Measurements from ENCODE around the gene CBLC.

CBLC gene

DNA sequence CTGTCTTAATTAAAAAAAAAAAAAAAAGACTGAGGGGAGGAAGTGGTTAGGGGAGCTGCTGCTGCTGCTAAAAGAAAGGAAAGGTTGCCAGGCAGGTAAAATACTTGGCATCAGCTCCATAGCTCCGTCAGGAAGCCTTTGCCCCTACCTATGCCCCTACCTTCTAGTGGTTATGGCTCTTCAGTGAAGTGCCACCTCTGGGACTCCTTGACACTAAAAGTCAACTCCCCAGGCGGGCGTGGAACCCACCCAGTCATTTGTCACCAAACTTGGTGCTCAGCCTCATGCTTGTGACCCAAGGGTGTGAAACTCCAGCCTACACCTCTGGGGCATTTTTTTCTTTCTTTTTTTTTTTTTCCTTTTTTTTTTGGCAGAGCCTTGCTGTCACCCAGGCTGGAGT lies 63.5 kb downstream of the CBLC start:
- no peak for DNase-seq (ENCODE audit: low read depth)
- TF ChIP-seq, protein P1, sequence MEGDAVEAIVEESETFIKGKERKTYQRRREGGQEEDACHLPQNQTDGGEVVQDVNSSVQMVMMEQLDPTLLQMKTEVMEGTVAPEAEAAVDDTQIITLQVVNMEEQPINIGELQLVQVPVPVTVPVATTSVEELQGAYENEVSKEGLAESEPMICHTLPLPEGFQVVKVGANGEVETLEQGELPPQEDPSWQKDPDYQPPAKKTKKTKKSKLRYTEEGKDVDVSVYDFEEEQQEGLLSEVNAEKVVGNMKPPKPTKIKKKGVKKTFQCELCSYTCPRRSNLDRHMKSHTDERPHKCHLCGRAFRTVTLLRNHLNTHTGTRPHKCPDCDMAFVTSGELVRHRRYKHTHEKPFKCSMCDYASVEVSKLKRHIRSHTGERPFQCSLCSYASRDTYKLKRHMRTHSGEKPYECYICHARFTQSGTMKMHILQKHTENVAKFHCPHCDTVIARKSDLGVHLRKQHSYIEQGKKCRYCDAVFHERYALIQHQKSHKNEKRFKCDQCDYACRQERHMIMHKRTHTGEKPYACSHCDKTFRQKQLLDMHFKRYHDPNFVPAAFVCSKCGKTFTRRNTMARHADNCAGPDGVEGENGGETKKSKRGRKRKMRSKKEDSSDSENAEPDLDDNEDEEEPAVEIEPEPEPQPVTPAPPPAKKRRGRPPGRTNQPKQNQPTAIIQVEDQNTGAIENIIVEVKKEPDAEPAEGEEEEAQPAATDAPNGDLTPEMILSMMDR (conservative IDR thresholded peaks at IDR 0.05; ENCODE audit: low read depth, low read length), result no peak
- H3K4me3 ChIP-seq (ENCODE audit: low read length), result no peak overlapping the region

- no peak for DNase-seq (ENCODE audit: low read depth)
- TF ChIP-seq, protein P1 (conservative IDR thresholded peaks at IDR 0.05; ENCODE audit: low read depth, low read length), result no peak
- peak overlapping the region; percentile 63 for H3K4me3 ChIP-seq (ENCODE audit: low read length)
These were observed 67.6 kb downstream of the CBLC start for GRCh38 chr19:44845286-44845611.

- TF ChIP-seq, protein P1 (conservative IDR thresholded peaks at IDR 0.05; ENCODE audit: low read depth, low read length), result peak; percentile 86
- peak; percentile 88 for DNase-seq (ENCODE audit: low read depth)
- H3K4me3 ChIP-seq (ENCODE audit: low read length), result peak within 1 kb of the TSS; percentile 99
These were observed 68.1 kb downstream of the CBLC start, which contains the start of gene NECTIN2 for GRCh38 chr19:44845612-44846454. NECTIN2 (plus strand) TSS chr19:44846297; CDS start chr19:44846526, 229 bp downstream.

DNA sequence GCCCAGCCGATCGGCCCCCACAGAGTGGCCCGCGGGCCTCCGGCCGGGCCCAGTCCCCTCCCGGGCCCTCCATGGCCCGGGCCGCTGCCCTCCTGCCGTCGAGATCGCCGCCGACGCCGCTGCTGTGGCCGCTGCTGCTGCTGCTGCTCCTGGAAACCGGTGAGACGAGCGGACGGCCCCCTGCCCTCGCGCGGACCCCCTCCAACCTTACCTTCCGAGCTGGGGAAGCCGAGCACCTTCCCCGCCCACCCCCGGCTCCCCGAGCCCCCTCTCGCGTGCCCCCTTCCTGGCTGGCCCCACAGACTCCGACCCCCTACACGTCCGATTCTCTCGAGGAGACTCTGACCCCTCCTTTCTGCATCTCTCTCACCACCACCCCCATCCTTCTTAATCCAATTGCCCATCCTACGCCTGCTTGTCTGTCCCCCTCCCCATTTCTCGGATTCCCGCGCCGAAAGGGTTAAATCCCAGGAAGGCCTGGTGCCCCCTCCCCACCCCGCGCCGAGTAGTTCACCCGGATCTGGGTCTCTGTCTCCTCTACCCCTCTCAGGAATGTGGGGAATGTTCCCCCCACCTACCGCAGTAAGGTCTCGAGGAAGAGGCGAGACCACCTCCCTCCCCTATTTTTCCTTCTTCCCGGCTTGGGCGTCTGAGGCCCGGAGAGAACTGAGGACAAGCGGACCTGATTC lies 68.9 kb downstream of the CBLC start:
- peak overlapping the region; percentile 99 for H3K4me3 ChIP-seq (ENCODE audit: low read length)
- no peak for DNase-seq (ENCODE audit: low read depth)
- TF ChIP-seq, protein P1 (conservative IDR thresholded peaks at IDR 0.05; ENCODE audit: low read depth, low read length), result no peak

DNA sequence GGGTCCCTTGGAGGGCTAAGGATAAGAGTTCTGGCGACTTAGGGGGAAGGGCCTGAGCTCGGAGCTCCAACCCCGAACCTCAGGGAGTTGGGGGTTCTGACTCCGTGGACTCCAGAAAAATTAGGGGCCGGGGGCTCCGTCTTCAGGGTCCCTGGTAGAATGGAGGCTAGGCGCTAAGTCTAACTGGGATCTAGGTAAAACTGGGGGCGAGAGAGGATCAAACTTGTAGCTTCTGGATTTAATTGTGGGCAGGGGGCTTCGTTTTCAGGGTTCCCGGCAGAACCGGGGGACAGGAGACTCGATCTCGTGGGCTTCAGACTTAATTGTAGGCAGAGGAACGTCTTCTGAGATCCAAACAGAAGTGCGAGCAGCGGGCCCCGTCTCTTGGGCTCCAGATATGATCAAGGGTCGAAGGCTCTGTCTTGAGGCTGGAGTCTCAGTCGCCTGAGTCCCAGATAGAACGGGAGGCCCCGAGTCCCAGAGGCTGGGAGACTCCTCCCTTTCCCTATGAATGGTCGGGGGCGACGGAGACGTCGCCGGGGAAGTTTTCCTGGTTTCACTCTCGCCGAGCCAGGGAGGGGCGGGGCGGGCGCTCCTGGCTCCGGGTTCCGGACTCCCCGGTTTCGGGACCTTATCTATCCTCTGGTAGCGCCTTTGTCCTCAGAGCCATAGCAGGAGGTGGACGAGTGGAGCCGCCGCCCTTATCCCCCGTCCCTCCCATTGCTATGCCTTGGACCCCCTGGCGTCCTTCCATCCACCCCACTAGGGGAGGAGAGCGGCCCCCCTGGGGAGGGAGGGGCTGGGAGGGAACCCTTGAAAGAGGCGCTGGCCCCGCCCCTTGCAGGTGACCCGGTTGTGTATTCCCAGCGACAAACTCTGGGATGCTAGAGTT lies 69.7 kb downstream of the CBLC start:
- H3K4me3 ChIP-seq (ENCODE audit: low read length), result peak overlapping the region; percentile 99
- TF ChIP-seq, protein P1 (conservative IDR thresholded peaks at IDR 0.05; ENCODE audit: low read depth, low read length), result no peak
- no peak for DNase-seq (ENCODE audit: low read depth)

GRCh38 chr19:44848036-44848811 lies 70.5 kb downstream of the CBLC start:
- no peak for DNase-seq (ENCODE audit: low read depth)
- TF ChIP-seq, protein P1 (conservative IDR thresholded peaks at IDR 0.05; ENCODE audit: low read depth, low read length), result no peak

More at GRCh38 chr19:44848036-44848811, 70.5 kb downstream of the CBLC start:
- H3K4me3 ChIP-seq (ENCODE audit: low read length), result peak overlapping the region; percentile 99
